Liver (tissue), 2 donors: ENCODE measurements around the gene MIR17HG.

Experiments
- CTCF ChIP-seq: fragments of 150-350 bp; IDR thresholded peaks from 2 replicates; pipeline ENCODE4 v1.5.1; 2017; ENCODE audit warnings: improper control_type of control experiment, low read depth, low read length; ENCODE audit not compliant: missing input control
- ZBTB33 ChIP-seq: IDR thresholded peaks from 2 replicates; pipeline ENCODE4 v1.6.1; 2016; ENCODE audit warnings: antibody characterized with exemption
- donor health status: healthy.

- TF ChIP-seq CTCF: no peak
- no peak for TF ChIP-seq ZBTB33
Measured at GRCh38 chr13:91313581-91313980, 33.9 kb upstream of the MIR17HG start.
